Liver (tissue), 9 donors: ENCODE measurements around the gene CD47. TPM values are rescaled to one million over a fixed set of nuclear protein-coding genes. Genes with fewer than 3 reads are reported as not detected.
A peak's percentile ranks its signal among the peaks of the same experiment; 100 is the strongest.

Source experiments
- DNase-seq: peaks from one replicate; pipeline ENCODE4 v3.0.0-alpha.2; 2017; ENCODE audit warnings: low spot score
- H3K27ac ChIP-seq, 2 donors: one replicate each; pipeline ENCODE4 v1.7.0; 2013; ENCODE audit warnings: inconsistent platforms in 2 of 2, low read length in 2 of 2, control low read depth in 1 of 2, low read depth in 1 of 2, mild to moderate bottlenecking in 1 of 2
- H3K27me3 ChIP-seq, 4 donors: one replicate each; pipeline versions ENCODE4 v1.6.1 to v1.7.0; 2013; ENCODE audit warnings: low read length in 3 of 4, inconsistent platforms in 1 of 4, mild to moderate bottlenecking in 1 of 4, moderate library complexity in 1 of 4; ENCODE audit not compliant: control insufficient read depth in 4 of 4, insufficient read depth in 4 of 4
- H3K36me3 ChIP-seq, 4 donors: one replicate each; pipeline versions ENCODE4 v1.6.1 to v1.7.0; 2013; ENCODE audit warnings: low read length in 3 of 4, mild to moderate bottlenecking in 3 of 4, low read depth in 1 of 4, moderate library complexity in 1 of 4; ENCODE audit not compliant: control insufficient read depth in 4 of 4, insufficient read depth in 3 of 4
- H3K4me1 ChIP-seq, 4 donors: one replicate each; pipeline versions ENCODE4 v1.6.1 to v1.7.0; 2013; ENCODE audit warnings: low read length in 3 of 4, mild to moderate bottlenecking in 3 of 4, moderate library complexity in 1 of 4; ENCODE audit not compliant: control insufficient read depth in 4 of 4, insufficient read depth in 4 of 4
- H3K4me3 ChIP-seq, 3 donors: one replicate each; pipeline versions ENCODE4 v1.6.1 to v1.7.0; 2013; ENCODE audit warnings: low read length in 3 of 3, control low read depth in 1 of 3, low read depth in 1 of 3, mild to moderate bottlenecking in 1 of 3
- H3K9ac ChIP-seq, 2 donors: one replicate each; pipeline ENCODE4 v1.7.0; 2013; ENCODE audit warnings: low read length in 2 of 2, mild to moderate bottlenecking in 2 of 2, moderate library complexity in 2 of 2, control low read depth in 1 of 2, low read depth in 1 of 2
- H3K9me3 ChIP-seq, 4 donors: one replicate each; pipeline versions ENCODE4 v1.6.1 to v1.7.0; 2013; ENCODE audit warnings: low read length in 3 of 4; ENCODE audit not compliant: control insufficient read depth in 4 of 4
- ATF3 ChIP-seq: IDR thresholded peaks from 2 replicates; pipeline ENCODE4 v1.6.1; 2016; ENCODE audit warnings: antibody characterized with exemption
- CTCF ChIP-seq: fragments of 150-350 bp; IDR thresholded peaks from 2 replicates; pipeline ENCODE4 v1.5.1; 2017; ENCODE audit warnings: improper control_type of control experiment, low read depth, low read length; ENCODE audit not compliant: missing input control
- EGR1 ChIP-seq, 2 donors: IDR thresholded peaks; 2 replicates each; pipeline ENCODE4 v1.6.1; 2016 to 2018; ENCODE audit warnings: antibody characterized with exemption in 2 of 2, low read depth in 2 of 2
- FOXA1 ChIP-seq: IDR thresholded peaks from 2 replicates; pipeline ENCODE4 v1.6.1; 2016; ENCODE audit warnings: antibody characterized with exemption
- FOXA2 ChIP-seq: IDR thresholded peaks from 2 replicates; pipeline ENCODE4 v1.6.1; 2016; ENCODE audit warnings: antibody characterized with exemption
- GABPA ChIP-seq, 2 donors: IDR thresholded peaks in 1 of 2; conservative IDR thresholded peaks in 1 of 2; 2 replicates each; pipeline ENCODE4 v1.6.1; 2016; ENCODE audit warnings: antibody characterized with exemption in 2 of 2, mild to moderate bottlenecking in 1 of 2, moderate library complexity in 1 of 2
- HNF4A ChIP-seq, 2 donors: conservative IDR thresholded peaks; 2 replicates each; pipeline ENCODE4 v1.6.1; 2016; ENCODE audit warnings: antibody characterized with exemption in 2 of 2, mild to moderate bottlenecking in 2 of 2
- HNF4G ChIP-seq: IDR thresholded peaks from 2 replicates; pipeline ENCODE4 v1.6.1; 2016; ENCODE audit warnings: antibody characterized with exemption
- JUND ChIP-seq, 2 donors: IDR thresholded peaks; 2 replicates each; pipeline ENCODE4 v1.6.1; 2016; ENCODE audit warnings: antibody characterized with exemption in 2 of 2
- NR2F2 ChIP-seq: IDR thresholded peaks from 2 replicates; pipeline ENCODE4 v1.6.1; 2016; ENCODE audit warnings: antibody characterized with exemption
- RAD21 ChIP-seq, 2 donors: IDR thresholded peaks; 2 replicates each; pipeline ENCODE4 v1.6.1; 2016; ENCODE audit warnings: antibody characterized with exemption in 2 of 2, mild to moderate bottlenecking in 2 of 2
- RXRA ChIP-seq, 2 donors: IDR thresholded peaks; 2 replicates each; pipeline ENCODE4 v1.6.1; 2017 to 2018; ENCODE audit warnings: antibody characterized with exemption in 2 of 2, mild to moderate bottlenecking in 1 of 2
- SP1 ChIP-seq: IDR thresholded peaks from 2 replicates; pipeline ENCODE4 v1.6.1; 2018; ENCODE audit warnings: antibody characterized with exemption, mild to moderate bottlenecking
- TAF1 ChIP-seq: conservative IDR thresholded peaks from 2 replicates; pipeline ENCODE4 v1.6.1; 2016; ENCODE audit warnings: antibody characterized with exemption, mild to moderate bottlenecking
- YY1 ChIP-seq: IDR thresholded peaks from 2 replicates; pipeline ENCODE4 v1.6.1; 2016; ENCODE audit warnings: antibody characterized with exemption, mild to moderate bottlenecking
- WGBS: extraction: QIAGEN DNeasy Blood & Tissue Kit; methylation state at CpG from one replicate; pipeline ENCODE4 v1.1.7; 2013; 5-methylcytosine and 5-hydroxymethylcytosine counted together
- polyA plus RNA-seq, 2 donors: library from polyadenylated mRNA; stranded (reverse) in 1 of 2; unstranded in 1 of 2; fragments of 200-250 nt in 1 of 2; fragments of >200 nt in 1 of 2; fragmentation: Nextera tagmentation in 1 of 2; extraction: Ambion mirVana in 1 of 2; gene quantifications; one replicate each; pipeline versions ENCODE4 v1.2.1 to v1.2.3, GENCODE V29; 2013 to 2015
- total RNA-seq, 2 donors: library from RNA; depleted of rRNA; stranded (reverse); fragments of >200 nt; gene quantifications; one replicate each; pipeline ENCODE4 v1.2.3, GENCODE V29; 2014
- TF ChIP-seq, protein P1 (sequence below): IDR thresholded peaks from 2 replicates; pipeline ENCODE4 v1.6.1; 2016; ENCODE audit warnings: antibody characterized with exemption, mild to moderate bottlenecking
- TF ChIP-seq, protein P2 (sequence below): IDR thresholded peaks from 2 replicates; pipeline ENCODE4 v1.6.1; 2016; ENCODE audit warnings: antibody characterized with exemption
- TF ChIP-seq, protein P3 (sequence below): IDR thresholded peaks from 2 replicates; pipeline ENCODE4 v1.6.1; 2016; ENCODE audit warnings: antibody characterized with exemption
- donor health status: healthy.
- donor health status: healthy.
- donor health status: healthy.
- donor health status: healthy.
- donor health status: healthy.

Gene CD47
- total and polyA plus RNA-seq, 4 donors: 23.4 to 39.5 (median 33.9) TPM

DNA sequence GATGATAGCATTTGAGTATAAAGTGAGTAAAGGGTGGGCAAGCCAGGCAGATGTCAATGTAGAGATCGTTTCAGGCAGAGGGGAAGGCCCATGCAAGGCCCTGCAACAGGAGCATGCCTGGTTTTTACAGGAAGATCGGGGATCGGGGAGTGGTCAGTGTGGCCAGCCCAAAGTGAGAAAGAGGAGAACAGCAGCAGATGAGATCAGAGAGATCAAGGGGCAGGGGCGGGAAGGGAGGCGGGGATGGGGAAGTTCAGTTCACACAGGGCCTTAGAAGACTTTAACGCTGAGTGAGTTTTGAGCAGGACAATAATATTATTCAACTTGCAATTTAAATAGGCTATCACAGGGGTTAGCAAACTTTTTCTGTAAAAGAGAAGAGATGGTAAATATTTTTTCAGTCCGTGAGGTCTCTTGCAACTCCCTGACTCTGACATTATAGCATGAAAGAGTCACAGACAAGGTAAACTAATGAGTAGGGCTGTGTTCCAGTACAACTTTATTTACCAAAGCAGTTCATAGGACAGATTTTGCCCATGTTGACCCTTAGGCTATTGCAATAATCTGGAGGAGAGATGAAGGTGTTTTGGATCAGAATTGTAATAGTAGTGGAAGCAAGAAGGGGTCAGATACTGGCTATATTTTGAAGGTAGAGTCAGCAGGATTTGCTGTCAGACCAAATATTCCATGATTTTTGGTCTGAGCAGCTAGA, 12.4 kb upstream of the CD47 start:
- Histone ChIP-seq H3K9ac (peak overlapping the region in 1 of 2 donors; percentile 44), H3K4me3 (no peak overlapping the region), H3K9me3 (no peaks in the 10 kb centered on the region), H3K4me1 (peaks cover 4 to 17% (median 15%) of the 10 kb centered on the region in 4 donors), H3K27ac (peak overlapping the region; percentile 78 to 86), H3K36me3 (no peaks in the 10 kb centered on the region), H3K27me3 (no peaks in the 10 kb centered on the region)
- peak; percentile 52 for DNase-seq
- 31% methylated on average over 7 of the region's 7 CpGs for WGBS
- TF ChIP-seq, protein P1, sequence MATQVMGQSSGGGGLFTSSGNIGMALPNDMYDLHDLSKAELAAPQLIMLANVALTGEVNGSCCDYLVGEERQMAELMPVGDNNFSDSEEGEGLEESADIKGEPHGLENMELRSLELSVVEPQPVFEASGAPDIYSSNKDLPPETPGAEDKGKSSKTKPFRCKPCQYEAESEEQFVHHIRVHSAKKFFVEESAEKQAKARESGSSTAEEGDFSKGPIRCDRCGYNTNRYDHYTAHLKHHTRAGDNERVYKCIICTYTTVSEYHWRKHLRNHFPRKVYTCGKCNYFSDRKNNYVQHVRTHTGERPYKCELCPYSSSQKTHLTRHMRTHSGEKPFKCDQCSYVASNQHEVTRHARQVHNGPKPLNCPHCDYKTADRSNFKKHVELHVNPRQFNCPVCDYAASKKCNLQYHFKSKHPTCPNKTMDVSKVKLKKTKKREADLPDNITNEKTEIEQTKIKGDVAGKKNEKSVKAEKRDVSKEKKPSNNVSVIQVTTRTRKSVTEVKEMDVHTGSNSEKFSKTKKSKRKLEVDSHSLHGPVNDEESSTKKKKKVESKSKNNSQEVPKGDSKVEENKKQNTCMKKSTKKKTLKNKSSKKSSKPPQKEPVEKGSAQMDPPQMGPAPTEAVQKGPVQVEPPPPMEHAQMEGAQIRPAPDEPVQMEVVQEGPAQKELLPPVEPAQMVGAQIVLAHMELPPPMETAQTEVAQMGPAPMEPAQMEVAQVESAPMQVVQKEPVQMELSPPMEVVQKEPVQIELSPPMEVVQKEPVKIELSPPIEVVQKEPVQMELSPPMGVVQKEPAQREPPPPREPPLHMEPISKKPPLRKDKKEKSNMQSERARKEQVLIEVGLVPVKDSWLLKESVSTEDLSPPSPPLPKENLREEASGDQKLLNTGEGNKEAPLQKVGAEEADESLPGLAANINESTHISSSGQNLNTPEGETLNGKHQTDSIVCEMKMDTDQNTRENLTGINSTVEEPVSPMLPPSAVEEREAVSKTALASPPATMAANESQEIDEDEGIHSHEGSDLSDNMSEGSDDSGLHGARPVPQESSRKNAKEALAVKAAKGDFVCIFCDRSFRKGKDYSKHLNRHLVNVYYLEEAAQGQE: no peak
- TF ChIP-seq RAD21 (IDR thresholded peaks at IDR 0.05) (peak; percentile 17 to 53), ATF3 (no peak), TAF1 (no peak), FOXA2 (peak; percentile 95), RXRA (IDR thresholded peaks at IDR 0.05) (peak; percentile 74 to 81), FOXA1 (peak; percentile 91), GABPA (IDR thresholded peaks at IDR 0.05 in 1 of 2, conservative IDR thresholded peaks at IDR 0.05 in 1 of 2) (peak in 1 of 2 donors; percentile 41), CTCF (no peak), JUND (IDR thresholded peaks at IDR 0.05) (peak in 1 of 2 donors; percentile 55), HNF4G (peak; percentile 24), SP1 (peak; percentile 75), YY1 (peak; percentile 61), EGR1 (IDR thresholded peaks at IDR 0.05; ENCODE audit: low read depth in 2 of 2) (no peak), NR2F2 (no peak), HNF4A (conservative IDR thresholded peaks at IDR 0.05) (peak; percentile 86 to 90)
- TF ChIP-seq, protein P2, sequence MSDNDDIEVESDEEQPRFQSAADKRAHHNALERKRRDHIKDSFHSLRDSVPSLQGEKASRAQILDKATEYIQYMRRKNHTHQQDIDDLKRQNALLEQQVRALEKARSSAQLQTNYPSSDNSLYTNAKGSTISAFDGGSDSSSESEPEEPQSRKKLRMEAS: peak; percentile 47
- TF ChIP-seq, protein P3, sequence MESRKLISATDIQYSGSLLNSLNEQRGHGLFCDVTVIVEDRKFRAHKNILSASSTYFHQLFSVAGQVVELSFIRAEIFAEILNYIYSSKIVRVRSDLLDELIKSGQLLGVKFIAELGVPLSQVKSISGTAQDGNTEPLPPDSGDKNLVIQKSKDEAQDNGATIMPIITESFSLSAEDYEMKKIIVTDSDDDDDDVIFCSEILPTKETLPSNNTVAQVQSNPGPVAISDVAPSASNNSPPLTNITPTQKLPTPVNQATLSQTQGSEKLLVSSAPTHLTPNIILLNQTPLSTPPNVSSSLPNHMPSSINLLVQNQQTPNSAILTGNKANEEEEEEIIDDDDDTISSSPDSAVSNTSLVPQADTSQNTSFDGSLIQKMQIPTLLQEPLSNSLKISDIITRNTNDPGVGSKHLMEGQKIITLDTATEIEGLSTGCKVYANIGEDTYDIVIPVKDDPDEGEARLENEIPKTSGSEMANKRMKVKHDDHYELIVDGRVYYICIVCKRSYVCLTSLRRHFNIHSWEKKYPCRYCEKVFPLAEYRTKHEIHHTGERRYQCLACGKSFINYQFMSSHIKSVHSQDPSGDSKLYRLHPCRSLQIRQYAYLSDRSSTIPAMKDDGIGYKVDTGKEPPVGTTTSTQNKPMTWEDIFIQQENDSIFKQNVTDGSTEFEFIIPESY: peak; percentile 72
